Measurements from ENCODE around the gene PRPH.

The PRPH gene

DNA sequence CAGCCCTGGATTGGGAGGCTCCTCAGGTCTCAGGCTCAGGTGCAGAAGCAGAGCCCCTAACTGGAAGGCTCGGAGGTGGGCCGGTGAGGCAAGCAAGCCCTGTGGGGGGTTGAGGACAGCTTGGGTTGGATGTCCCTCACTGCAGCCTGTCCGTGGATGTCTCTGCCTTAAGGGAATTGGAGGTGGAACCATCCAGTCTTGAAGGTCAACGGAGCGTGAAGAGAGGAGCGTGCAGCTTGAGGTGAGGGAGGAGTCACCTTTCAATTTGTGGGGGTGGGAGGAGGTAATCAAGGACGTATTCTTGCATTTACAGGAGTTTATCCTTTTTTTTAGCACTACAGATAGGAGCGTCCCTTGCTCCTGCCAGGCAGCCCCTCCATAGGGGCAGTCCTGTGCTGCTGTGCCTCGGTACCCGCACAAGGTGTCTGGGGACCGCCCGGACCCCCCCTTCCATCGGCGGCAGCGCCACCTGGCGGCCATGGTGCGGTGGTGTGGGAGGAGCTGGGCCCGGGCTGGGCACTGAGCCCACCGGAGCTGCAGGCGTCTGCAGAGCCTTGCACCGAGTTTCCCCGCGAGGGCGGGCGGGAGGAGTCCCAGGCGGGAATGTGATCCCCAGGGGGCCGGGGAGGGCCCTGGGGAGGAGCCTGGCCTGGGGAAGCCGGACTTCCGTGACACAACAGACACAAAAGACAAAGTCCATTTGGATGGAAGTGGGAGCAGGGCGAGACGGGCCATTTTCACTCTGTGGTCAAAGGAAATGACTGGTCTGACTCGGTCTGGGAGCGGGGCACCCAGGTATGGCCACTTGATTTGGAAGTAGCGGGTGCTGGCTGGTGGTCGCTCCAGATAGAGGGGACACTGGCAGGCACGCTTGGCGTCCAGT is 52.6 kb downstream of the PRPH start:
- DNase-seq, result no peak
